HG03378 (cell line): ENCODE measurements around the gene ZNF138.
"Not testable (repeated sequence)": the region's sequence is repeated elsewhere in the genome, so short reads cannot be mapped to it uniquely, and the experiment has no call there.

Experiments used
- ATAC-seq: cut with Tn5 transposase; IDR thresholded peaks from one replicate; pipeline ENCODE4 v1.9.1; 2021; ENCODE audit warnings: mild to moderate bottlenecking, moderate library complexity; ENCODE audit not compliant: unreplicated experiment

Gene ZNF138

GRCh38 chr7:64838051-64838450 lies 43.8 kb downstream of the ZNF138 start:
- not testable (repeated sequence) for ATAC-seq

GRCh38 chr7:64838691-64839090 lies 44.5 kb downstream of the ZNF138 start:
- no peak for ATAC-seq

GRCh38 chr7:64839910-64840309 lies 45.7 kb downstream of the ZNF138 start:
- no peak for ATAC-seq

- ATAC-seq = no peak
These were observed 55.2 kb downstream of the ZNF138 start for GRCh38 chr7:64849250-64849923.

GRCh38 chr7:64849924-64850499 lies 55.8 kb downstream of the ZNF138 start:
- ATAC-seq = no peak

GRCh38 chr7:64853679-64854078 lies 59.5 kb downstream of the ZNF138 start:
- no peak for ATAC-seq

GRCh38 chr7:64854969-64855368 lies 60.7 kb downstream of the ZNF138 start:
- ATAC-seq = no peak

- ATAC-seq = no peak
These were observed 68.8 kb downstream of the ZNF138 start for GRCh38 chr7:64863021-64863420.

GRCh38 chr7:64863530-64863929 lies 69.3 kb downstream of the ZNF138 start:
- ATAC-seq = not testable (repeated sequence)

GRCh38 chr7:64863969-64864368 lies 69.7 kb downstream of the ZNF138 start:
- ATAC-seq = no peak

GRCh38 chr7:64867863-64868440 lies 73.7 kb downstream of the ZNF138 start:
- no peak for ATAC-seq

- ATAC-seq = no peak
These were observed 74.3 kb downstream of the ZNF138 start for GRCh38 chr7:64868499-64868898.

- no peak for ATAC-seq
These were observed 75.0 kb downstream of the ZNF138 start for GRCh38 chr7:64869121-64869725.

GRCh38 chr7:64869912-64870562 lies 75.8 kb downstream of the ZNF138 start:
- ATAC-seq = no peak

- ATAC-seq = no peak
These were observed 76.4 kb downstream of the ZNF138 start for GRCh38 chr7:64870656-64871055.

- ATAC-seq = no peak
These were observed 77.5 kb downstream of the ZNF138 start for GRCh38 chr7:64871761-64872160.

- ATAC-seq = no peak
These were observed 78.3 kb downstream of the ZNF138 start for GRCh38 chr7:64872351-64873154.

- ATAC-seq = no peak
These were observed 78.9 kb downstream of the ZNF138 start for GRCh38 chr7:64873155-64873500.

- no peak for ATAC-seq
These were observed 79.3 kb downstream of the ZNF138 start for GRCh38 chr7:64873517-64873916.

GRCh38 chr7:64874114-64874513 lies 79.9 kb downstream of the ZNF138 start:
- ATAC-seq = no peak
